Activated CD4-positive, alpha-beta T cell treated with anti-CD3 and anti-CD28 coated beads, Interleukin-2, amount 50 U/mL, for 16 hours (primary cell): ENCODE results near the gene GFM2.
"Not testable (repeated sequence)": the region's sequence is repeated elsewhere in the genome, so short reads cannot be mapped to it uniquely, and the experiment has no call there.

Experiments used
- DNase-seq: peaks from one replicate; pipeline ENCODE4 v3.0.0-alpha.2; 2020

Gene GFM2, protein sequence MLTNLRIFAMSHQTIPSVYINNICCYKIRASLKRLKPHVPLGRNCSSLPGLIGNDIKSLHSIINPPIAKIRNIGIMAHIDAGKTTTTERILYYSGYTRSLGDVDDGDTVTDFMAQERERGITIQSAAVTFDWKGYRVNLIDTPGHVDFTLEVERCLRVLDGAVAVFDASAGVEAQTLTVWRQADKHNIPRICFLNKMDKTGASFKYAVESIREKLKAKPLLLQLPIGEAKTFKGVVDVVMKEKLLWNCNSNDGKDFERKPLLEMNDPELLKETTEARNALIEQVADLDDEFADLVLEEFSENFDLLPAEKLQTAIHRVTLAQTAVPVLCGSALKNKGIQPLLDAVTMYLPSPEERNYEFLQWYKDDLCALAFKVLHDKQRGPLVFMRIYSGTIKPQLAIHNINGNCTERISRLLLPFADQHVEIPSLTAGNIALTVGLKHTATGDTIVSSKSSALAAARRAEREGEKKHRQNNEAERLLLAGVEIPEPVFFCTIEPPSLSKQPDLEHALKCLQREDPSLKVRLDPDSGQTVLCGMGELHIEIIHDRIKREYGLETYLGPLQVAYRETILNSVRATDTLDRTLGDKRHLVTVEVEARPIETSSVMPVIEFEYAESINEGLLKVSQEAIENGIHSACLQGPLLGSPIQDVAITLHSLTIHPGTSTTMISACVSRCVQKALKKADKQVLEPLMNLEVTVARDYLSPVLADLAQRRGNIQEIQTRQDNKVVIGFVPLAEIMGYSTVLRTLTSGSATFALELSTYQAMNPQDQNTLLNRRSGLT

DNA sequence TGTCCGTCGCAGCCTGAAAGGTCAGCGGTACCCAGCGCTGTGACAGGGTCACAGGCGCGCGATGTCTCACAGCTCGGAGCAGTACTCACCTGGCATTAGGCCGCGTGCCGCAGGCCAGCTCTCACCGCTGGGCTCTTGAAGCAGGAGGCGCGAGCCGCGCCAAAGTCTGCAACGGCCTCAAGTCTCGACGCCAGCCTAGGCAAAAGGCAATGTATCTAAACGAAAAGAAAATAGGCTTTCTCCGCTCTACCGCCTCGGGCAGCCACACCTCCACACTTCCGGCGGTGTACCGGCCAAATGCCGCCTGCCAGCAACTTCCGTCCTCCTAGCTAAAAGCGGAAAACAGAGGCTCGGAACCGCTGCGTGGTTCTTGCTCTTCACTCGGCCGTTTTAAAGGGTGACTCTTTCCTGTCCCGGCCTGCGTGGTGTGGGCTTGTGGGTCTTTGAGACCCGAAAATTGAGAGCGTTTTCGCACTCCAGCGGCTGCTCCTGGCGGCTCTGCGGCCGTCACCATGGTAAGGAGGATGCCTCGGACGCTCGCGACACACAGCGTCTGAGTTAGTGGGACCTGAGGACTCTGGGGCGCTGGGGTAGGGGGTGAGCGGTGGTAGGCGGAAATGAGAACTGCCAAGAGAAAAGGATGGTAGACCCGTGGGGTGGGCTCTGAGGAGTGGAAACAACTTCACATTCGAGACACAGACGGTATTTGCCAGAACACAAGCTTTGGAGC lies at the start of gene GFM2, which contains the start of gene NSA2:
Gene GFM2 (minus strand): TSS at position 269 of the 730 bp plus-strand sequence. CDS start 3,375 bp downstream, outside the sequence.
Gene NSA2 (plus strand): TSS at position 401 of the 730 bp plus-strand sequence. CDS start 112 bp downstream, at position 513.
- peak; percentile 93 for DNase-seq

DNA sequence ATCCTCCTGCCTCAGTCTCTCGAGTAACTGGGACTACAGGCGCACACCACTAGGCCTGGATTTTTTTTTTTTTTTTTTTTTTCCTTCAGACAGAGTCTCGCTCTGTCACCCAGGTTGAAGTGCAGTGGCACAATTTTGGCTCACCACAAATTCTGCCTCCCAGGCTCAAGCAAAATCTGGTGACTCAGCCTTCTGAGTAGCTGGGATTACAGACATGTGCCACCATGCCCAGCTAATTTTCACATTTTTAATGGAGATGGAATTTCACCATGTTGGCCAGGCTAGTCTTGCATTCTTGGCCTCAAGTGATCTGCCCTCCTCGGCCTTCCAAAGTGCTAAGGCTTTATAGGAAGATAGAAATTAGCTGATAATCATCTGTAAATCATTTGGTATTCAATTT lies 44.0 kb upstream of the GFM2 start:
- no peak for DNase-seq

DNA sequence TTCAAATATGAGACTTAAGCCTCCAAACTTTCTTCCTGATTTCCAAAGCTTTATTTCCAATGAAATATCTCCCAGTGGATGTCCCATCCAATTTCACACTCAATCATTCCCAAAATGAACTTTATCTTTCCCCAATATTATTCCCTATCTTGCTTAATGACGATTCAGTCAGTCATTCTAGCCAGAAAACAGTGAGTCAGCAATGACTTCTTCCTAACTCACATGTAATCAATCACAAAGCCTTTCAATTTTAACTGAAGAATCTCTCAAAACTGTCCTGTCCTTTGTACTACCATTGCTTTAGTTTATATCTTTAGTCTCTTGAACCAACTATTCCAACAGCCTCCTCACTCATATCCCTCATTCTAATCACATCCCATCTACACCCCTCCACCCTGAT lies 35.0 kb upstream of the GFM2 start:
- no peak for DNase-seq

DNA sequence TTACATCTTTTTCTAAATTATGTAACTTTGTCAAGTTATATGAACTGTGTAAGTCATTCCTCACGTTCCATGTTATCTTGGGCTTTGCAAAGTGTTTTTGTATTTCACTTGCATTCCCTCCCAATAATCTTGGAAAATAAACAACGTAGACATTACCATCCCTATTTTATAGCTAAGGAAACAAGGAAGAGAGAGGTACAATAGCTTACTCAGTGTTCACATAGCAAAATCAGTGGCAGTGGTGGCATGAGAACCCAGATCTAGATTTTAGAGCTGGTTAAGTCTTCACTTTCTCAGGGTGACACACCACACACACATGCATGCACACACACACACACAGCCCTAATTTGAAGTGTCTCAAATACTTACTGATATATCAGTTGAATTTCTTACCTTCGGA lies 34.3 kb upstream of the GFM2 start:
- DNase-seq = no peak

DNA sequence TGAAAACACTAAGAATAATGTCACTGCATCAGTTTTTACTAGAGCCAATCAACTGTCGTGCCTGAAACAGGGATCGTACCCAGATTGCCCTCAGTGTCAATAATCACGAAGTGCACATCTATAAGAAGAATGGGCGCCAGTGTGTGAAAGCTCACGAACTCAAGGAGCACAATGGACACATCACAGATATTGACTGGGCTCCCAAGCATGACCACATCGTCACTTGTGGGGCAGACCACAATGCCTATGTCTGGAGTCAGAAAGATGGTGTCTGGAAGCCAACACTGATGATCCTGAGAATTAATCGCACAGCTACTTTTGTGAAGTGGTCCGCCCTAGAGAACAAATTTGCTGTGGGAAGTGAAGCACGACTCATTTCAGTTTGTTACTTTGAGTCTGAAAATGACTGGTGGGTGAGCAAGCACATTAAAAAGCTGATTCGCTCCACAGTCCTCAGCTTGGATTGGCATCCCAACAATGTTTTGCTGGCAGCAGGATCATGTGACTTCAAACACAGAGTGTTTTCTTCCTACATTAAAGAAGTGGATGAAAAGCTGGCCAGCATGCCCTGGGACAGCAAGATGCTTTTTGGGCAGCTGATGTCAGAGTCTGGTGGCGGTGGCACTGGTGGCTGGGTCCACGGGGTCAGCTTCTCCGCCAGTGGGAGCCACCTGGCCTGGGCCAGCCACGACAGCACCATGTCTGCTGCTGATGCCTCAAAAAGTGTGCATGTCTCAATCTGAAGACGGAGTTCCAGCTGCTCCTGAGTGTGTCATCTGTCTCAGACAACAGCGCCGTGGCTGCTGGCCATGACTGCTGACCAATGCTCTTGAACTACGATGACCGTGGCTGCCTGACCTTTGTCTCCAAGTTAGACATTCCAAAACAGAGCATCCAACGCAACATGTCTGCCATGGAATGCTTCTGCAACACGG lies 32.3 kb upstream of the GFM2 start:
- no peak for DNase-seq

DNA sequence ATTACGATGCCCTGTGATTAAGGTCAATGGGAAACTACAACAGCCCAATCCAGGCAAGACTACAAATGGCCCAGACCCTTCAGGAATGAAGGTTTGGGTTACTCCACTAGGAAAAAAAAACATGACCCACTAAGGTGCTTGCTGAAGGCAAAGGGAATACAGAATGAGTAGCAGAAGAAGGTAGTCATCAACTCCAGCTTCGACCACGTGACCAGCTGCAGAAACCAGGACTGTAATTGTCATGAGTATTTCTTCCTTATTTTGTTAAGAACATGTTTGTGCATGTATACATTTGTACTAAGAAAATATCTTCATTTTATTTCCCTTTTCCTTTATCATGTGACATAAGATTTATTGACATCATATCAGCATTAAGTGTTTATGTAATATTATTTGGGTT lies 24.8 kb upstream of the GFM2 start:
- DNase-seq = not testable (repeated sequence)

DNA sequence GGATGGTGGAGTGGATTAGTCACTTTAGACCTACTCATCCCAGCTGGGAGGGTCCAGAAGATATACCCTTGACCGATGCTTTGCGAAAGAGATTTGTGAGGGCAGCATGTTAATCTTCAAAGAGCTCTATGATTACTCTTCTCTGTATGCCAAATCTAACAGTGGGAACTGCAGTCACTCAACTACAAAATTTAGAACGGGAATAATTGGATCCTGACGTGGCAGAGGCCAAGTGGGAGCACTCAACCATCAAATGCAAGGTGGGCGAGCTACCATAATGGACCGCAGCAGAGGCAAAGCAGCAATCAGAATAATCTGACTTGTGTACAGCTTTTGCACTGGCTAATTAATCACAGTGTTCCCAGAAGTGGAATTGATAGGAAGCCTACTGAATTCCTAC lies 20.5 kb upstream of the GFM2 start:
- DNase-seq = no peak

DNA sequence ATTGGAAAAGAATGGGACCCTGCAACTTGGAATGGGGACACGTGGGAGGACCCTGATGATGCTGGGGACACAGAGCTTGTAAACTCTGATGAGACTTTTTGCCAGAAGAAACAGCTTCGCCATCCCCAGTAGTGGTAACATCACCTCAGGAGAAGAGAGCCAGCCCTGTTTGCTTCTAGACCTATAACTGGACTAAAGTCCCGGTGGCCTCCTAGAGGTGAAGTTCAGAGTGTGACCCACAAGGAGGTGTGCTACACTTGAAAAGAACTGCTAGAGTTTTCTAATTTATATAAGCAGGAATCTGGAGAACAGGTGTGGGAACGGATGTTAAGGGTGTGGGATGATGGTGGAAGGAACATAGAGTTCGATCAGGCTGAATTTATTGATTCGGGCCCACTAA lies 19.9 kb upstream of the GFM2 start:
- no peak for DNase-seq

DNA sequence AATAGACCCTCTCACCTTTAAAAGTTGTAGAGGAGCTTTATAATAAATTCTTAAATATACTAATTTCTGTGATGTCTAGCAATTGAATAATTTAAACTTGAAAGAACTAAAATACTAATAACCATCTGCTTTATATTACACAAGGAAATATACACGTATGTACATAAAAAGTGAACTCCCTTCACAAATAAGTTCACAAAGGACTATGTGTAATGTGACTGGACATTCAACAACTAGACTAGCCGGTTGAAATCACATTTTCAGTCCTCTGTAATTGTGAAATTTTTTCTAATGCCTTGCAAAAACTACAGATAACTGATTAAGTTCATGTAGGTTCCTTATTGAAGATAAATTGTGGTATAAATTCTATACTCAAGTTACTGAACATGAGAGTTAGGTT lies 11.7 kb upstream of the GFM2 start:
- no peak for DNase-seq

DNA sequence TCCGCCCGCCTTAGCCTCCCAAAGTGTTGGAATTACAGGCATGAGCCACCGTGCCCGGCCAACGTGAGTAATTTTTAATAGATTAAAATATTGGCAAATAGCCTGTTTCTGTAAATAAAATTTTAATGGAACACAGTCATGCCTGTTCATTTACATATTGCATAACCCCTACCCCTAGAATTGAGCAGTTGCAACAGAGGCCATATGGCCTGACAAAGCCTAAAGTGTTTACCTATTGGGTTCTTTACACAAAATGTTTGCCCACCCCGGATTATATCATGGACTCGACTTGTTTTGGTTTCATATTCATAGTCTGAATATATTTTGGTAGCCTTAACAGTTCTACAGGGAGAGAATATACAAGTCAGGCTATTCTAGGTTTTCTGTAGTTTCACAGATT lies 5.4 kb upstream of the GFM2 start:
- DNase-seq = no peak

DNA sequence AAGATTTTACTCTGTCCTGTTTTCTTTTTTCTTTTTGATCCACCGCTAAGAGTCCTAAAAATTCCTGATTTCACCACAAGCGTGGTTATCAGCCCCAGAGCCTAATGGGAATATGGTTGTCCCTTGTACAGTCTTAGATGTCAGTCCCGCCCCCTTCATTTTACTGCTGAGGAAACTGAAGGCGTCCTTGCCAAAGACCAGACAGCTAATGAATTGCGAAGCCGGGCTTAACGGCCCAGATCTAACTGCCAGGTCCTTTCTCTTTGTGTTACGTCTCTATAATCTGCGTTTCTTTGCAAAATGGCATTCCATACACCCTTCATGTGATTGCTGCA lies 629 bp upstream of the GFM2 start:
- DNase-seq = peak; percentile 14

DNA sequence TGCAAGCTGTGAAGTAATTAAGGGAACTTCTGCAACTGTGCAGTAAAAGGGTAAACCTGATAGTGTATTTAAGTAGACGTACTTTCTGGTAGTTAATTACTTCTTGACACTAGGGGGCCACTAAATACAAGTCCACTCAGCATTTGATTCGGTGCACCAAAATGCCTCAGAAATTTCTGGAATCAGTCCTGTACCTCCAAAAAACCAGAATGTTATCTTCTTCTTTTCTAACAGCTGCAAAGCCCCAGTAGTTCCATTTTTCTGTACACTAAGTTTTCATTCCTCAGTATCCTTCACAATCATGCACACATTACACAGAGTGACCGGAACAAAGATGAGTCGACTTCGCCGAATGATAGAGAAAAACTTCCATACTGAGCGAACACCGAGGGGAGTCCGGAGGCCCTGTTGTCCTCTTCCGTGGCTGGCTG lies 484 bp downstream of the GFM2 start:
- DNase-seq = peak; percentile 49

DNA sequence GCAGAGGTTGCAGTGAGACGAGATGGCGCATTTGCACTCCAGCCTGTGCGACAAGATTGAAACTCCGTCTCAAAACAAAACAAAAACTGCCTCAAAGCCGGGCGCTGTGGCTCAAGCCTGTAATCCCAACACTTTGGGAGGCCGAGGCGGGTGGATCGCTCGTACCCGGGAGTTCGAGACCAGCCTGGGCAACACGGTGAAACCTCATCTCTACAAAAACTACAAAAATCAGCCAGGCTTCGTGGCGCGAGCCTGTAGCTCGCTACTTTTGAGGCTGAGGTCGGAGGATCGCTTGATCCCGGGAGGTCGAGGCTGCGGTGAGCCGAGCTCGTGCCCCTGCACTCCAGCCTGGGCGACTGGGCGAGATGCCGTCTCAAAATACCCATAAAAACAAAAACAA lies 988 bp downstream of the GFM2 start:
- no peak for DNase-seq

DNA sequence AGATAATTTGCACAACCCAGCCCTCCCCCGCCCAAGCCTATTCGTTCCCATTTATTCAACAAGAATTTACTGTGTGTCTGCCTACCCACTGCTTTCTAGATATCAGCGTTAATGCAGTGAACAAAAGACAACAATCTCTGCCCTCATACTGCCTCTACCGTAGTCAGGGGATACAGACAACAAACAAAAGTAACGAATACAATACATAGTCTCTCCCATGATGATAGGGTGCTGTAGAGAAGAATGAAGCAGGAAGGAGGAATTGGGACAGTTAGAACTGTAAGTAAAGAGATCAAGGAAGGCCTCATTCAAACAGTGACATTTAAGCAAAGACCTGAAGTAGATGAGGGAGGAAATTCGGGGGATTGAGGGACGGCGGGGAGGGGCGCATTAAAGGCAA lies 1.7 kb downstream of the GFM2 start:
- no peak for DNase-seq

DNA sequence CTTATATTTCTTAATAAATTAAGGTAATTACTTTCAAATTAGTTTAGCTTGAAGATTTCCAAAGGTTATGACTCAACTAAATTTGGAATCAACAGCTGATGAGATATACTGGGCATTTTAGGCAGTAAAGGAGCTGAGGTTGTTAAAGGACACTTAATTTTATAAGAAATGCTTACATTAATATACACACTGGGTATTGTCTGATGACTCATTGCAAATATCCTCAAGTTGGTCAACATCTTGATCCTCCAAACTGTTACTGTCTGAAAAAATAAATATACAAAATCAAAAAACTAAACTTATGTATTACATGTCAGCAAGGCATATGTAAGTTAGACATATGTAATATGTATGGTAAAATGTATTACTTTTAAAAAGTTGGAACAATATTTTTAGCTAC lies 3.4 kb downstream of the GFM2 start:
- no peak for DNase-seq

DNA sequence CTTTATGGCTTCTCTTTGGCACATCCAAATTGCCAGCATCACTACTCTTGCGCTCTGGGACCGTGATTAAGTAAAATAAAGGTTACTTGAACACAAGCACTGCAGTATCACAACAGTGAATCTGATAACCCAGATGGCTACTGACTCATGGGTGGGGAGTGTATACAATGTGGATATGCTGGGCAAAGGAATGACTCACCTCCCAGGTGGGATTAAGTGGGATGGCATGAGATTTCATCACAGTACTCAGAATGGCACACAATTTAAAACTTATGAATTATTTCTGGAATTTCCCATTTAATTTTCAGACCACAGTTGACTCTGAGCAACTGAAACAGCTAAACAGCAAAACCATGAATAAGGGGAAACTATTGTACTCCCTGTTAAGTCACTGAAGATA lies 4.3 kb downstream of the GFM2 start:
- peak; percentile 31 for DNase-seq

DNA sequence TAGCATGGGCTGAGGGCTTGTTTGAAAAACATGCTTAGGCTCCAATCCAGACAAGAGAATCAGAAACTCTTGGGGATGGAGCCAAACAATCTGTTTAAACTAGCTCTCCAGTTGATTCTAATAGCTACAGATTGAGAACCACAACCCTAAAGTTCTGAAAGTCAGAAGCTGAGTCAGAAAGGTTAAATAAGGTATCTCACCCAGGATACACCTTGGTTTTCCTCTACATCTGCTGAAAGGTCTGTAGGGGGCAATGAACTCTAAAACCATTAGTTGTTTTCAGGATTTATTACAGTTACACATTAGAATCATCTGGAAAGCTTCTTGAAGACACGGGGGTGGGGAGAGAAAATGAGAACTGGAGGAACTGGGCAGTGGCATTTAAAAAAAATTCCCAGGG lies 5.7 kb downstream of the GFM2 start:
- no peak for DNase-seq

DNA sequence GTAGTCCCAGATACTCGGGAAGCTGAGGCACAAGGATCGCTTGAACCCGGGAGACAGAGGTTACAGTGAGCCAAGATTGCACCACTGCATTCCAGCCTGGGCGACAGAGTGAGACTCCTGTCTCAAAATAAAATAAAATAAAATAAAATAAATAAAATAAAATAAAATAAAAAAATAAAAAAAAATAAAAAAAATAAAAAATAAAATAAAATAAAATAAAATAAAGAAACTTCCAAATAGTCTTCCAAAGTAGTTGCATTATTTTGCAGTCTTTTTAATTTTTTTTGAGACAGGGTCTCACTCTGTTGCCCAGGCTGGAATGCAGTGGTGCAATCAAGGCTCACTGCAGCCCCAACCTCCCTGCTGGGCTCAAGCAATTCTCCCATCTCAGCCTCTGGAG lies 18.2 kb downstream of the GFM2 start:
- DNase-seq = not testable (repeated sequence)

DNA sequence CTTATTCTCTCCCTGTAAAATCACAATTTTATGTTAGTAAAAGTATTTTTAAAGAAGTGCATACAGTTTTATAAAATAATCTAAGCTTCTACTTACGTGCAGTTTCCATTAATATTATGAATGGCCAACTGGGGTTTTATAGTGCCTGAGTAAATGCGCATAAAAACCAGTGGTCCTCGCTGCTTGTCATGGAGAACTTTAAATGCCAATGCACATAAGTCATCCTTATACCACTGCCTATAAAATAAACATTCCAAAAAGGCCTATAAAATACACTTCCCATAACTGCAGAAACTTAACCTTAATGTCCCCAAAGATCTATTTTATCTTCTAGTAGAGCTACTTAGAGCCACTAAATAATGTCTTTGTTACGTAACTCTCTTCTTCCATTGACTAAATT lies 28.5 kb downstream of the GFM2 start:
- no peak for DNase-seq

DNA sequence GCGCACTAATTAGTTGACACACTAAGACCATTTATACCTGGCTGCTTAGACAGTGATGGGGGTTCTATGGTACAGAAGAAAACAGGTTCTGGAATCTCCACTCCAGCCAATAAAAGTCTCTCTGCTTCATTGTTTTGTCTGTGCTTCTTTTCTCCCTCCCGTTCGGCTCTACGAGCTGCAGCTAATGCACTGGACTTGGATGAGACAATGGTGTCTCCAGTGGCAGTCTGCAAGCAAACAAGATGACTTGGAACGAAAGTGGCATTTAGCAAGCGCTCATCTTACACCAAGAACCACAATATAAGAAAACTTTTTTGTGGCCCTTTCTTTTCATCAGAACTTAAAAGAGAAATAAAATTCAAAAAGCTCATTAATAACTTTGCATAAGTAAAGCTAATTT lies 30.2 kb downstream of the GFM2 start:
- no peak for DNase-seq

DNA sequence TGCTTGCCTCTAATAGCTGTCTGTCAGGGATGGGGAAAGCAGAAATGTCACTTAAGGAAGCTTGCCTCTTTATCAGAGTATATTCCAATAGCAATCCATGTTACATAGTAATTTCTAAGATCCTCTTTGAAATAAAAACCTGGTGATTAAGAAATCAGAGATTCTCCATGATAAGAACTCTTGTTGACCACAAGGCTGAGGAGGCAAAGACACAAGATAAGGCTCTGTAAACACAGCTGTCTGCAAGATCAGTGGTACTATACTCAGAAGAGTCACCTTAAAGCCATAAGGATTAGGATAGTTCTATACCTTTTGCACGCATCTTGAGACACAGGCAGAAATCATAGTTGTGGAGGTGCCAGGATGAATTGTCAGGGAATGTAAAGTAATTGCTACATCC lies 41.6 kb downstream of the GFM2 start:
- DNase-seq = no peak

DNA sequence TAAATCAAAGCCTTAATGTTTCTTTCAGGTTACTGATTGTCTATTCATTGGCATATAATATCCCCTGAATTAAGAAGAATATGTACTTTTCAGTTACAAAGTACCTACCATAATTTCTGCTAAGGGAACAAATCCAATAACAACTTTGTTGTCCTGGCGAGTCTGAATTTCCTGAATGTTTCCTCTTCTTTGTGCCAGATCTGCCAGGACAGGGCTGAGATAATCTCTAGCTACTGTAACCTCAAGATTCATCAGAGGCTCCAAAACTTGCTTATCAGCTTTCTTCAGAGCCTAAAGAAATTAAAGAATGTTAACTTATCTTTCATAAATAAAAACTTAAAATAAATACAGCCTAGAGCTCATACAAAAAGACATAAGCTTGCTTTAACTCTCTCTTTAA lies 44.6 kb downstream of the GFM2 start:
- DNase-seq = no peak

DNA sequence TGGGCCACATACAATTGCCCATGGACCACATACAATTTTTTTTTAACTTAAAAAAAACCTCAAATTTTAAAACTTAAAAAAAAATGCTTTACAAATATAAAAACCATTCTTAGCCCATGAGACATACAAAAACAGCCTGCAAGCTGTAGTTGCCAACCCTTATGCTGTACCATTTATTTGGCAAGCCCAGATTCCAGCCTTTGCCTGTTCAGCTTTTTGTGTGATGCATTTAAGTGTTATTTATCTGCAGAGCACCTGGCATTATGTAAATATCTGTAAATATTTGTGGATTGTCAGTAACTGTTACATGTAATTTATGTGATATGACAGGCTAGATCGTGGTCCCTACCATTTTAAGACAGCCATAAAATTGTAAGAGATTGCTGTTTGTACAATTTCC lies 49.3 kb downstream of the GFM2 start:
- no peak for DNase-seq
